K562 (cell line): ENCODE results near the gene SLC16A9. TPM values are rescaled to one million over a fixed set of nuclear protein-coding genes. Genes with fewer than 3 reads are reported as not detected.

ENCODE experiments used
- ATAC-seq: fragments of 200-7000 bp; cut with Tn5 transposase; 3 replicates; pipeline ENCODE4 v1.9.1; 2020; ENCODE audit warnings: moderate library complexity
- BruUV-seq: library from RNA; stranded (reverse); fragments of 400-500 nt; replicated peaks from 2 replicates; lab custom pipeline; 2021; lab: Mats Ljungman, UMichigan
- CTCF ChIA-PET: fragments of 300-600 bp; formaldehyde crosslinking; extraction: SDS; loops from one replicate; lab custom pipeline; 2021; ENCODE audit warnings: low intra/inter-chr PET ratio; lab: Yijun Ruan, JAX
- POLR2A ChIA-PET: fragments of 300-600, 350-650 bp; sonication (Branson Sonifier 250); formaldehyde crosslinking; extraction: SDS; loops from one replicate; lab custom pipeline; 2021; ENCODE audit warnings: antibody characterized with exemption, inconsistent platforms; lab: Yijun Ruan, JAX
- DNase-seq, 4 experiments: peaks; one replicate each; pipeline versions ENCODE4 v3.0.0 to v3.0.0-alpha.2; 2011 to 2018; ENCODE audit warnings: low spot score in 3 of 4, mixed read lengths in 3 of 4; ENCODE audit errors: extremely low read depth in 1 of 4
- FAIRE-seq: peaks from 2 replicates; lab custom pipeline; 2011; peaks lifted over from hg19 to GRCh38; lab: Jason Lieb, UNC
- H2AFZ ChIP-seq: 2 replicates; pipeline ENCODE4 v1.6.0; 2011; ENCODE audit warnings: low read depth, low read length, control low read depth, inconsistent platforms
- H3K27ac ChIP-seq: fragments of 200-600 bp; 3 replicates; pipeline ENCODE4 v1.8.0; 2011; ENCODE audit warnings: low read depth, mild to moderate bottlenecking, control low read depth, inconsistent platforms, low read length, moderate library complexity, mixed read lengths; ENCODE audit errors: extremely low read depth
- H3K27me3 ChIP-seq, 2 experiments: fragments of 300-600 bp in 1 of 2; 2 replicates in 1 of 2; 3 replicates in 1 of 2; pipeline versions ENCODE4 v1.6.0 to v1.8.0; 2011; ENCODE audit warnings: inconsistent platforms in 2 of 2, low read length in 2 of 2, mild to moderate bottlenecking in 1 of 2, mixed read lengths in 1 of 2, moderate library complexity in 1 of 2; ENCODE audit not compliant: control insufficient read depth in 2 of 2, insufficient read depth in 2 of 2
- H3K36me3 ChIP-seq: fragments of 300-600 bp; 3 replicates; pipeline ENCODE4 v1.8.0; 2011; ENCODE audit warnings: mild to moderate bottlenecking, low read length, inconsistent platforms; ENCODE audit not compliant: control insufficient read depth, insufficient read depth
- H3K4me1 ChIP-seq, 2 experiments: fragments of 200-600 bp in 1 of 2; replicated peaks in 1 of 2; 2 replicates in 1 of 2; 3 replicates in 1 of 2; pipeline versions ENCODE4 v1.5.1 to v1.8.0; 2011; ENCODE audit warnings: inconsistent platforms in 2 of 2, low read length in 2 of 2, mild to moderate bottlenecking in 1 of 2, mixed read lengths in 1 of 2, moderate library complexity in 1 of 2; ENCODE audit not compliant: control insufficient read depth in 2 of 2, insufficient read depth in 2 of 2
- H3K4me2 ChIP-seq: 2 replicates; pipeline ENCODE4 v1.6.1; 2011; ENCODE audit warnings: low read length, control low read depth, inconsistent platforms, mixed read lengths; ENCODE audit not compliant: insufficient read depth
- H3K4me3 ChIP-seq: fragments of 200-600 bp; sonication (generic), shearing (Covaris generic); 2 replicates; pipeline ENCODE4 v1.5.1; 2016; ENCODE audit warnings: control low read depth, inconsistent platforms
- H3K79me2 ChIP-seq: fragments of 200-600 bp; 3 replicates; pipeline ENCODE4 v1.8.0; 2011; ENCODE audit warnings: low read length, inconsistent platforms; ENCODE audit not compliant: control insufficient read depth, insufficient read depth
- H3K9ac ChIP-seq, 2 experiments: 2 replicates each; pipeline versions ENCODE4 v1.6.0 to v1.6.1; 2011; ENCODE audit warnings: low read depth in 2 of 2, low read length in 2 of 2, control low read depth in 1 of 2, inconsistent platforms in 1 of 2, mild to moderate bottlenecking in 1 of 2, mixed read lengths in 1 of 2; ENCODE audit not compliant: insufficient read depth in 1 of 2
- H3K9me1 ChIP-seq: one replicate; pipeline ENCODE4 v1.6.0; 2011; ENCODE audit warnings: inconsistent platforms, mild to moderate bottlenecking, low read length, moderate library complexity; ENCODE audit not compliant: control insufficient read depth, insufficient read depth
- H3K9me3 ChIP-seq: replicated peaks from 2 replicates; pipeline ENCODE4 v1.5.1; 2011; ENCODE audit warnings: low read depth, low read length, inconsistent platforms; ENCODE audit not compliant: control insufficient read depth, insufficient read depth
- H4K20me1 ChIP-seq: replicated peaks from 2 replicates; pipeline ENCODE4 v1.6.1; 2011; ENCODE audit warnings: low read length, inconsistent platforms, mixed read lengths; ENCODE audit not compliant: control insufficient read depth, insufficient read depth
- DEAF1 ChIP-seq: fragments of 450-650 bp; formaldehyde crosslinking; IDR thresholded peaks from 2 replicates; pipeline ENCODE4 v1.4.0; 2020; ENCODE audit warnings: mild to moderate bottlenecking, moderate library complexity
- HLTF ChIP-seq: fragments of 450-650 bp; IDR thresholded peaks from 2 replicates; pipeline ENCODE4 v1.6.1; 2016
- MLLT1 ChIP-seq, 2 experiments: fragments of 450-650 bp; IDR thresholded peaks; 2 replicates each; pipeline ENCODE4 v1.6.1; 2016
- NFRKB ChIP-seq: fragments of 450-650 bp; IDR thresholded peaks from 2 replicates; pipeline ENCODE4 v1.6.1; 2016; ENCODE audit warnings: low read depth
- NUFIP1 ChIP-seq: fragments of 450-650 bp; IDR thresholded peaks from 2 replicates; pipeline ENCODE4 v1.6.1; 2018; ENCODE audit not compliant: partially characterized antibody
- SMAD2 ChIP-seq: fragments of 150-350 bp; IDR thresholded peaks from 2 replicates; pipeline ENCODE4 v1.6.1; 2014; ENCODE audit warnings: low read depth, mild to moderate bottlenecking, low read length
- XRCC3 ChIP-seq: fragments of 450-650 bp; IDR thresholded peaks from 2 replicates; pipeline ENCODE4 v1.6.1; 2017; ENCODE audit warnings: mild to moderate bottlenecking, moderate library complexity
- ZBTB2 ChIP-seq: fragments of 450-650 bp; IDR thresholded peaks from 2 replicates; pipeline ENCODE4 v1.6.1; 2016; ENCODE audit warnings: antibody characterized with exemption
- ZNF277 ChIP-seq: fragments of 250-450 bp; sonication (Bioruptor Pico); IDR thresholded peaks from 2 replicates; pipeline ENCODE4 v1.8.0; 2022; ENCODE audit warnings: inconsistent platforms, mild to moderate bottlenecking, moderate library complexity, borderline replicate concordance
- WGBS: fragments of 100-300 bp; shearing (Covaris generic); methylation state at CpG from one replicate; pipeline ENCODE4 v1.1.6; 2016; ENCODE audit warnings: low coverage, mixed read lengths; ENCODE audit not compliant: insufficient coverage; ENCODE audit errors: missing lambda C conversion rate; 5-methylcytosine and 5-hydroxymethylcytosine counted together
- in situ Hi-C: fragments of 300-500 bp; cut with MboI; formaldehyde crosslinking; loops from 4 replicates; pipeline ENCODE4 v1.15.0; 2018; ENCODE audit warnings: inconsistent platforms, mixed read lengths
- intact Hi-C: fragments of 100-400 bp; cut with micrococcal nuclease; formaldehyde crosslinking; loops from 2 replicates; pipeline ENCODE4 v1.14.2; 2022
- polyA plus RNA-seq, 8 experiments: library from polyadenylated mRNA; depleted of rRNA in 4 of 8; stranded (reverse) in 5 of 8; unstranded in 3 of 8; fragments of >200 nt; fragmentation: Nextera tagmentation in 2 of 8; fragmentation: Illumina TruSeq in 1 of 8; extraction: Ambion mirVana in 2 of 8; extraction: Trizol in 1 of 8; gene quantifications; 2 replicates each; pipeline versions ENCODE4 v1.2.1 to v1.2.3, GENCODE V29; 2011 to 2014; ENCODE audit warnings: inconsistent platforms in 1 of 8, missing spikeins in 1 of 8
- total RNA-seq, 7 experiments: library from RNA; depleted of rRNA in 6 of 7; stranded (reverse); fragments of >200 nt in 6 of 7; fragmentation: Illumina TruSeq in 2 of 7; extraction: Trizol in 2 of 7; gene quantifications; 2 replicates each; pipeline versions ENCODE4 v1.2.1 to v1.2.3, GENCODE V29; 2011 to 2021; ENCODE audit warnings: low replicate concordance in 1 of 7

SLC16A9 gene
- total and polyA plus RNA-seq, 9 of the 15 experiments (the other 6 are each of a cell fraction or from before 2014, with no cell fraction given) = 0.90 to 6.4 (median 2.1) TPM

GRCh38 chr10:59657724-59658123 is 51.9 kb downstream of the SLC16A9 start:
- H3K4me3 ChIP-seq = no peak overlapping the region
- FAIRE-seq (no peak), DNase-seq (no peak), ATAC-seq (no peak)
- H3K36me3 ChIP-seq = no peaks in the 10 kb centered on the region
- in situ Hi-C loops (no loop called here), intact Hi-C loops (no loop called here)
- H3K27me3 ChIP-seq = no peaks in the 10 kb centered on the region
- no TSS peak for BruUV-seq
- no peaks in the 10 kb centered on the region for H3K9me1 ChIP-seq
- no peak overlapping the region for H3K4me2 ChIP-seq
- ChIA-PET CTCF (interaction anchor here (0.6 kb wide), 1 partner anchor 12 kb away, joined by 3 read pairs; no protein-coding TSS in a partner anchor), POLR2A (no interaction called here)
- WGBS = 10% methylated on average over 1 of the region's 1 CpG
- H3K9me3 ChIP-seq = no peaks in the 10 kb centered on the region
- no peak overlapping the region for H3K9ac ChIP-seq
- no peaks in the 10 kb centered on the region for H3K79me2 ChIP-seq
- H3K4me1 ChIP-seq = no peaks in the 10 kb centered on the region
- TF ChIP-seq ZNF277 (CRISPR knock-in tag) (no peak), DEAF1 (CRISPR knock-in tag) (no peak), SMAD2 (no peak), XRCC3 (no peak), MLLT1 (IDR thresholded peaks at IDR 0.05) (no peak), NUFIP1 (no peak), NFRKB (no peak), ZBTB2 (no peak), HLTF (no peak)
- H4K20me1 ChIP-seq = no peaks in the 10 kb centered on the region
- no peak overlapping the region for H3K27ac ChIP-seq
- no peak overlapping the region for H2AFZ ChIP-seq
